KOPT-K1 (cell line): ENCODE measurements around the gene LRRN4CL.
"Not testable (repeated sequence)": the region's sequence is repeated elsewhere in the genome, so short reads cannot be mapped to it uniquely, and the experiment has no call there.

Experiments
- H3K27ac ChIP-seq: fragments of 200-600 bp; sonication (generic); 2 replicates; pipeline ENCODE4 v1.5.1; 2016; ENCODE audit warnings: antibody characterized with exemption, mild to moderate bottlenecking, low read depth, low read length; ENCODE audit not compliant: poor library complexity, severe bottlenecking
- H3K36me3 ChIP-seq: fragments of 200-600 bp; sonication (generic); 2 replicates; pipeline ENCODE4 v1.5.1; 2017; ENCODE audit warnings: antibody characterized with exemption, mild to moderate bottlenecking, low read length, moderate library complexity; ENCODE audit not compliant: insufficient read depth
- H3K9me3 ChIP-seq: fragments of 200-600 bp; sonication (generic); 2 replicates; pipeline ENCODE4 v1.5.1; 2017; ENCODE audit warnings: antibody characterized with exemption, low read length, mild to moderate bottlenecking; ENCODE audit not compliant: insufficient read depth, poor library complexity, severe bottlenecking

LRRN4CL gene

DNA sequence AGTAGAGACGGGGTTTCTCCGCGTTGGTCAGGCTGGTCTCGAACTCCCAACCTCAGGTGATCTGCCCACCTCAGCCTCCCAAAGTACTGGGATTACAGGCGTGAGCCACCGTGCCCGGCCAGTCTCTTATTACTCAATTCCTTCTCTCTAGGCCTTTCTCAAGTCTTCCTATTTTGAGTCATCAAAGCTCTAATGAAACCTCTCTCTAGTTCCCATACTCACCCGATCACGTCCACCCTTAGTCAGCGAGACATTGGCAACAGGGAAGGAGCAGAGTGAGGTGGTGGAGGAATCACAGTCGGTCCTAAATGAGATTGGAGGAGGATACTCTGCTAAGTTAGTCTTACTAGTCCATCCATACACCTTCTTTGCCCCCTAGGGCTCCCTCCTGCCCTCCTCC is 12.9 kb upstream of the LRRN4CL start:
- Histone ChIP-seq H3K9me3 (no peaks in the 10 kb centered on the region), H3K36me3 (peaks cover 19% of the 10 kb centered on the region; the same call in 1 of the 2 replicates), H3K27ac (no peak overlapping the region)

DNA sequence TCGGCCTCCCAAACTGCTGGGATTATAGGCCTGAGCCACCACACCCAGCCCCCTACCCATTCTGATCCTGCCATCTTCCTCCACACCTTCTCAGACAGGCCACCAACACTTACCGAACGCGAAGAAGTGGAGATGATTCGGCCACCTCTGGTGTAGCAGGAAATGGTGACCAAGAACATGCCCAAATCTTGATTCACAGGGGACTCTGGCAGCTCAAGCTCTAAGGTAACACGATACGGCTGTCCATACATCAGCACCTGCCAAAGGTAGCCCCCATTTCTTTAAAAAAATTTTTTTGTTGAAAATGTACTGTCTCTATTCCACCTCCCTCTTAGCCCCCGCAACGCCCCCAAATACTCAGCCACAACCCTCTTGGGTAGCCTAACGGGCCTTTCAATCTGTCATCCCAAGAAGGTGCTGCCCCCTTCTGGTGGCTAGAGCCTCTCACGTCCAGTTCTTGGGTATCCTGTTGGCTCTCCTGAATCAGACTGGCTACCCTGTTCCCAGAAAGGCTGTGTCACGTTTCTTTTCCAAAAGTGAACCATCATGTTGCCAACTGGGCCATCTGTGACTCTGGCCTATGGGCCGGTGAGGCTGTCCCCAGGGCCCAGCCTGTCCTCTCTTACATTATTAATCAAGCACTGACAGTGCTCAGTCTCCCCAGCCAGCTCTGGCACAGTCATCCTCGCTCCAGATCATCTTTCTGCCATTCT is 5.3 kb upstream of the LRRN4CL start:
- Histone ChIP-seq H3K27ac (no peak overlapping the region), H3K9me3 (no peaks in the 10 kb centered on the region), H3K36me3 (peaks cover 44% of the 10 kb centered on the region)

DNA sequence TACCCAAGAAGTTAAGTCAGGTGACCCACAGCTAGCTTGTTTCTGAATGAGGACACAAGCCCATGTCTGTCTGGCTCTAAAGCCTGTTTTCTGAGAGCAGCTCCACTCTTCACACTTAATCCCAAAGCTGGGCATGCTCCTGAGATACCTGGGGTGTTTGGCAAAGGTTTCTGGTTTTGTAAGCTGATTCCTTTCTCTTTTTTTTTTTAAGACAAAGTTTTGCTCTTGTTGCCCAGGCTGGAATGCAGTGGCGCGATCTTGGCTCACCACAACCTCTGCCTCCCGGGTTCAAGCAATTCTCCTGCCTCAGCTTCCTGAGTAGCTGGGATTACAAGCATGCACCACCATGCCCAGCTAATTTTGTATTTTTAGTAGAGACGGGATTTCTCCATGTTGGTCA is 4.3 kb upstream of the LRRN4CL start:
- not testable (repeated sequence) for H3K9me3 ChIP-seq, H3K27ac ChIP-seq
- peaks cover 44% of the 10 kb centered on the region for H3K36me3 ChIP-seq

DNA sequence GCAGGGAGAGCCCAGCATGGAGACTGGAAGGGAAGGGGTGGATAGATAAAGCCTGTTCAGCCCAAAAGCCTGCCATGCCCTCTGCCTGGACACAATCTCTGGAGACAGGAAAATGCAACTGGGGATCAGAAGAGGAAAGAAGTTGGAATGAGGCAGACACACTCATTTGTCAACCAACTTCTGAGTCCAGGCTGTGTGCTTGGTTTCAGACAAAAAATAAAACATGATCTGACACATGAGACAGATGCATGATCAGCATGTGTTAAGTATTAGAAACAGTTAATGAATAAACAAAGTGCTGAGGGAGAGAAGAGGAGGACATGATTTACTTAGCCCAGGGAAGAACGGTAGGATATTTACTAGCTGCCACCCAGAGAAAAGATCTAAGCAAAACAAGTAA is 839 bp downstream of the LRRN4CL start:
- Histone ChIP-seq H3K9me3 (no peaks in the 10 kb centered on the region), H3K36me3 (peaks cover 34% of the 10 kb centered on the region), H3K27ac (no peak overlapping the region)

DNA sequence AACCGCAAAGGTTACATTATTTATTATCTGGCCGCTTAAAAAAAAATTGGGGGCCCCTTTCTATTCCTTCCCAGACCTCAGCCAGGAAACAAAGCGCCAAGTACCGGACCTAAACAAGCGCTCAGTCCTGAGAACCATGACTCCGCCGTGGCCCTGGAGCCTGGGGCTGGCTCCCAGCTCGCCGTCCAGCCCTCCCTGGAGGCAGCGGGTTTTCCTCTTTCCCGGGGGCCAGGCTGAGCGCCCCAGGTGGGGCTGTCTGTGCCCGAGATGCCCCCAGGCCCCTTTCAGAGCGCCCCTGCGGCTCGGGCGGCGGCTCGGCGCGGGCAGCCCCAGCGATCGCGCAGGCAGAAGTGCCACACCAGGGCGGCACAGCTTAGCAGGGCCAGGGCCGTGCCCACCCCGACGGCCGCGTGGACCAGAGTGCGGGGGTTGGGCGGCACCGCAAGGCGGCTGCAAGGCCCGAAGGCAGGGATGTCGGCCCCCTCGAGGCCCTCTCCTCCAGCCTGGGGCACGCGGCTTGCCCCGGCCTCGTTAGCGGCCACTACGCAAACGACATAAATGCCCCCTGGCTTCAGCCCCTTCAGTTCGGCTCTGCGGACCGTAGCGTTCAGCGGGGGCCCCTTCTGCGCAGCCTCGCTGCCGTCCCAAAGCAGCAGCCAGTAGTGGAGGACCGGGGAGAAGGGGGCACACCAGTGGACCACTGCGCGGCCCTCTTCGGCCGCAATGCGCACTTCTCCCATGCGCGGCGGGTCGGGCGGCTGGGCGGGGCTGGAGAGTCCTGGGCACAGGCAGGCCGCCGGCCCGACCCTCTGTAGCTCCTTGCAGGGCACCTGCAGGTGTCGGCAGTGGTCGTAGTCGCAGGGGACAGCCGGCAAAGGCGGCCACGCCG is 1.6 kb downstream of the LRRN4CL start:
- Histone ChIP-seq H3K9me3 (no peaks in the 10 kb centered on the region), H3K36me3 (peaks cover 27% of the 10 kb centered on the region), H3K27ac (no peak overlapping the region)

DNA sequence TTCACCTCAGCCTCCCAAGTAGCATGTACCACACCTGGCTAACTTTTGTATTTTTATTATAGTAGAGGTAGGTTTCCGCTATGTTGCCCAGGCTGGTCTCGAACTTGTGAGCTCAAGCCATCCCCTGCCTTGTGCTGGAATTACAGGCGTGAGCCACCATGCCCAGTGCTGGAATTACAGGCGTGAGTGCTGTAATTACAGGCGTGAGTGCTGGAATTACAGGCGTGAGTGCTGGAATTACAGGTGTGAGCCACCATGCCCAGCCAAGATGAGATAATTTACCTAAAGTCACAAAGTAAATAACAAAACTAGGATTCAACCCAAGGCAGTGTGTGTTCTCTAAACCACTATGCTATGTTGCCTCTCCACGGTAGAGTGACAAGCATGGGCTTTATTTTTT is 6.8 kb downstream of the LRRN4CL start:
- Histone ChIP-seq H3K9me3 (no peaks in the 10 kb centered on the region), H3K27ac (no peak overlapping the region), H3K36me3 (peaks cover 5% of the 10 kb centered on the region)

DNA sequence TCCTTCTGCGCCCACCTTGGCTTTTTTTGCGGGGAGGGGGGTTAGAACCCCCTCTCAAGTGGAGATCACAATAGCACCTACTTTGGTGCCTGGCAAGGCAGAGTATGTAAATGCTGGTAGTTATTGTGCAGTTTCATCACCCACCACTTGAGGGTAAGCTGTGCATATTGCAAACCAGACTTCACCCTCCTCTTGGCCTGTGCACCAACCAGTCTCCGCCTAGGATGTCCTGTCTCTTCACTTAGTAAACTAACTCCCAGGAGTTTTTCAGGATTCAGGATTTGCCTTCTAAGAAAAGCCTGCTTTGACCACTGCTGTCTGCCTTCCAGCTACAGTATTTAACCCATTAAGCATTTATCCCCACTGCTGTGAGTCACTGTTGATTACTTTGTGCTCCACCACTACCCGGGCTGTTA is 8.5 kb downstream of the LRRN4CL start:
- H3K36me3 ChIP-seq = peaks cover 20% of the 10 kb centered on the region
- H3K9me3 ChIP-seq = no peaks in the 10 kb centered on the region
- H3K27ac ChIP-seq = no peak overlapping the region

DNA sequence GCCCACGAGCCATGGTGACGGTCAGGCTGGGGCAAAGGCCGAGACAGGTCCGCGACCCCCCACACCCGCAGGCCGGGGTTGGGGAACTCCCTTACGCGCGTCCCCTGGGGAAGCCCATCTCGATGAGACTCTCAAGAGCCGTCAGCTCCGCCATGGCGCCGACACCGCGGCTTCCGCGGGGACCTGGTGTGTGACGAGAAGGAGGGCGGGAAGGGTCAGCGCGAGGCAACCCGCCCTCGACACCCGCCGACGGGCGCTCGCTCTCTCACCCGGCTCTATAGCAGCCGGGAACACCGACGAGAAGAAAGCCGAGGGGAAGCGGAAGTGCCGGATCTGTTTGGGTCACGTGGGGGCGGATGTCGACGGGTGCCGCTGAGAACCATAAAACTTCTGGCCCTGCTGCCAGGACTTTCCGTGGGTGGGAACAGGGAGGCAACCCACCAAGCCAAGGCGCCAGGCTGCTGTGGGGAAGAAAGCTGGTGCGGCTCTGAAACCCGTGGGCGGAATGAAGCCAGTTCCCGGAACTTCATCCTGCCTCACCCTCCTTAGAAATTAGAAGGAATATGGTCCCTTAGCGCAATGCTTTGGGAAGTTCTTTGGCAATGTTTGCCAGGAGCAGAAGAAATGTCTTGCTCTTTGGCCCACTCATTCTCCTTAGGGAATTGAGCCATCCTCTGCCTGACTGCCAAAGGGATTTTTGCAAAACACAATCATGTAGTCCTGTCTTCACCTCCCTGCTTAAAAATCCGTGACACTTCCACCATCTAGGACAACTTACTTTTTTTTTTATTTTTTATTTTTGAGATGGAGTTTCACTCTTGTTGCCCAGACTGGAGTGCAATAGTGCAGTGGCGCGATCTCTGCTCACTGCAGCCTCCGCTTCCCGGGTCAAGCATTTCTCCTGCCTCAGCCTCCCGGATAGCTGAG is 10.3 kb downstream of the LRRN4CL start, which contains the start of gene UBXN1:
Gene UBXN1 (minus strand): TSS at position 304 of the 927 bp plus-strand sequence. CDS start 150 bp downstream, at position 154.
- H3K9me3 ChIP-seq = no peaks in the 10 kb centered on the region
- peak within 1 kb of the TSS; percentile 82 for H3K27ac ChIP-seq
- peaks cover 37% of the 10 kb centered on the region for H3K36me3 ChIP-seq

DNA sequence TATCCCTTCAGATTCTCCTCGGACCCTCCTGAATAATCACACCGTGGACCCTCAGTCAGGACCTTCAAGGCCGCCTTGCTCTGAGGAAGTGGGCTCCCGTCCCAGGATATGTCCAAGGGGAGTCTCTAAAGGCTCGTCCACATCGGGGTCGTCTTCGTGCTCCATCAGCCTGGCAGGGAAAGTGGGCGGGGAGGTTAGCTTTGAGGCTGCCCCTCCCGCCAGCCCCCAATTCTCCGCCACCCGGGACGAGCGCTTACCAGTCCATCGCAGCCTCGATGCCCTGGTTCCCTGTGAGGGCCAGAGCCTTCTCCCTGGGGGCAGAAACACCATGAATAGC is 10.9 kb downstream of the LRRN4CL start:
- H3K36me3 ChIP-seq = peaks cover 43% of the 10 kb centered on the region
- H3K27ac ChIP-seq = peak overlapping the region; percentile 82
- H3K9me3 ChIP-seq = no peaks in the 10 kb centered on the region

DNA sequence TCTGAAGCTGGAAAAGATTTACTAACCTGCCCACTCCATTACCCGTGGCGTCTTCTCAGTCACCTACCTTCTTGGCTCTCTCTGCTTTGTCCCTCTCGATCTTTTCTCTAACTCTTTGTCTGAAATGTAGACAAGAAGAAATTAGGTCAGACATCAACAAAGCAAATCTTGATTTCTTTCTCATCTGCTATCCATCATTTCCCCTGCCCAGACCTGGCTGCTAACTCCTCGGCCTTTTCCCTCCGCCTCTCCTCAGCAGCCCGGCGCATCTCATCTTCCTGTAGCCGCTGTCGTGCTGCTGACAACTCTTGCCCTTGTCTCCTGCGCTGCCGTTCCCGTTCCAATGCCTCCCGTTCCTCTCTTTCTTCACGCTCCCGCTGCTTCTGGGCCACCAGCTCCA is 11.6 kb downstream of the LRRN4CL start:
- Histone ChIP-seq H3K27ac (no peak overlapping the region), H3K9me3 (no peaks in the 10 kb centered on the region), H3K36me3 (peaks cover 50% of the 10 kb centered on the region)

DNA sequence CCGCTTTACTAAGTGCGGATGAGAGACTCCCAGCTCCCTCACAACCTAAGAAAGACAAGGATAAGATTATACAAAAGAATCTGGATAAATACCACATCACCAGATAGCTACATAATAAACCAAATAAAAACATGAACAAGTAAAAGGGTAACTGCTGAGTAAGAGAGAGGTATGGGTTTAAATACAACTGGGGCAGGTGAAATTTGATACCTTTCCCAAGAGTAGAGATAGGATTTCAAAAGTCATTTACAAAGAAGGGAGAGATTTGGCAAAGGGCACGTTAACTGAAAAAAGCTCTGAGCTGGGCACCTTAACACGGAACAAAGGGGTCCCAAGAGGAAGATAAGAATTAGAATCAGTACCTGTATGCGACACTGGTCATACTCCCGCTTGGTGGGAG is 12.2 kb downstream of the LRRN4CL start:
- Histone ChIP-seq H3K36me3 (peaks cover 50% of the 10 kb centered on the region), H3K27ac (no peak overlapping the region), H3K9me3 (no peaks in the 10 kb centered on the region)

DNA sequence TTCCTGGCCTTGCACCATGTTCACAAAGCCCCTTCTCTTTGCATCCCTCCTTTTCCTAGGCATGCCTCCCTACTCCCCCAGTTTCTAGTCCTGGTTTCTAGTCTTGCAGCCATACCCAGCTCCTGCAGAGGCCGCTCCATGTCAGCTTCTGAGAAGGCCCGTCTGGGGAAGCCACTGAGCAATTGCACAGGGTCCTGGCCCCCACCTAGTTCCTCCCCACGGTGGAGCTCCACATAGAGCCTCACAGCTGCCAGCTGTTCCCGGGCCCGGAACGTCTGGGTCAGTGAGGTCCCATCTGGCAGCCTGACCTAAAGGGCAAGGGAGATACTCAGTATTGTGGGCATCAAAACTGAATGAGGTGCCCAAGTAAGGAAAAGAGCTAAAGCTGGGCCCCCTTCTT is 12.6 kb downstream of the LRRN4CL start:
- Histone ChIP-seq H3K36me3 (peaks cover 50% of the 10 kb centered on the region), H3K27ac (no peak overlapping the region), H3K9me3 (no peaks in the 10 kb centered on the region)

DNA sequence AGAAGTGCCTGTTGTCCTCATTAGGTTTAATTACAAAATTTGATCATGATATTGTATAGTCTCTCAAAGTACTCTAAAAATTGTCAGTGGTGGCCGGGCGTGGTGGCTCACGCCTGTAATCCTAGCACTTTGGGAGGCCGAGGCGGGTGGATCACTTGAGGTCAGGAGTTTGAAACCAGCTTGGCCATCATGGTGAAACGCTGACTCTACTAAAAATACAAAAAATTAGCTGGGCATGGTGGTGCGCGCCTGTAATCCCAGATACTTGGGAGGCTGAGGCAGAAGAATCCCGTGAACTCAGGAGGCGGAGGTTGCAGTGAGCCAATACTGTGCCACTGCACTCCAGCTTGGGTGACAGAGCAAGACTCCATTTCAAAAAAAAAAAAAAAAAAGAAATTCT is 13.9 kb downstream of the LRRN4CL start:
- H3K36me3 ChIP-seq = peaks cover 50% of the 10 kb centered on the region
- not testable (repeated sequence) for H3K9me3 ChIP-seq, H3K27ac ChIP-seq

DNA sequence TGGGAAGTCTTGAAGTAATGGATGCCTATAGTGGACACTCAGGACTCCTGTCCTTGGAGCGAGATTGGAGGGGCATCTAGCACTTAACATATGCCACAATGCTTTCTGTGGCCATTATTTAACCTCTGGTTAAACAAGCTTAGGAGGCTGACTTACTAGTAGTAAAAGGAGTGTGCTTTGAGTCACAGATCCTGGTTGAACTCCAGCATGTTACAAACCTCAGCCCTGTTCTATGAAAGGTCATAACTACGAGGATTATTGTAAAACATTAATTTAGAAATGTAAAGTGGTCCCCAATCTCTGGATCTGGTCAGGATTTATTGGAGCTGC is 16.2 kb downstream of the LRRN4CL start:
- Histone ChIP-seq H3K9me3 (no peaks in the 10 kb centered on the region), H3K27ac (no peak overlapping the region), H3K36me3 (peaks cover 57% of the 10 kb centered on the region)
